HG03025 (cell line): ENCODE data around the gene RSRC1.

Source experiments
- ATAC-seq: cut with Tn5 transposase; IDR thresholded peaks from one replicate; pipeline ENCODE4 v1.9.1; 2021; ENCODE audit warnings: mild to moderate bottlenecking, moderate library complexity; ENCODE audit not compliant: unreplicated experiment, low FRiP score

The RSRC1 gene

DNA sequence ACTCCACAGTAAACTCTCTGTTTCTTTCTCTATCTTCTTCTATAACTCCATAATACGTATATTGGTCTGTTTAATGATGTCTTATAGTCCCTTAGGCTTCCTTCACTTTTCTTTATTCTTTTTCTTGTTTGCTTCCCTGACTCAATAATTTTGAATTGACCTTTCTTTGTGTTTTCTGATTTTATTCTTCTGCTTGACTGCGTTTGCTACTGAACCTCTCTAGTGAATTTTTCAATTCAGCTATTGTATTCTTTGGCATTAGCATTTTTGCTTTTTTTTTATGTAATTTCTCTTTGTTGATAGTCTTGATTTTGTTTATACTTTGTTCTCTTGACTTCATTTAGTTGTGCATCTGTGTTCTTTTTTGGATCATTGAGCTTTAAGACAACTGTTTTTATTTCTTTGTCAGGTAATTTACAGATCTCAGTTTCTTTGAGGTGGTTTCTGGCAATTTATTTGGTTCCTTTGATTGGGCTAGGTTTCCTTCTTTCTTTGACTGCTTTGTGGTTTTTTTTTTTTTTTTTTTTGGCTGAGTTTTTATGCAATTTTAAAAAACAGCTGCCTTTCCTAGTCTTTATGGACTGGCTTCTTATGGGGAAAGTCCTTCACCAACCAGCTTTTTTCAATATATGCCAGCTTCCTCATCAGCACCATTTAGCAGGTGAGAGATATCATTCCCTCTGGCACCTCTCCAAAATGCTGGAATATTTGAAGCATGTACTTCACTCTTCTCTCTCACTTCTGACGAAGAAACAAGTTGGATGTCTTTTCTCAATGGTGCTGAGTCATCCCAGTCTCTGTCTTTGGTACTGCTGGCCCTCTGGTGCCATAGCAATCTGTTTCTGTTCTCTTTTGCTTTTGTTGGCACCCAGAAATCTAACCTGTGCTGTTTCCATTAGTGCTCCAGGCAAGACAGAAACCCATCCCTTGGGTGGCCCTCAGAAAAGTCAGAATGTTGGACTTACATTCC is 17.6 kb downstream of the RSRC1 start:
- ATAC-seq = no peak

DNA sequence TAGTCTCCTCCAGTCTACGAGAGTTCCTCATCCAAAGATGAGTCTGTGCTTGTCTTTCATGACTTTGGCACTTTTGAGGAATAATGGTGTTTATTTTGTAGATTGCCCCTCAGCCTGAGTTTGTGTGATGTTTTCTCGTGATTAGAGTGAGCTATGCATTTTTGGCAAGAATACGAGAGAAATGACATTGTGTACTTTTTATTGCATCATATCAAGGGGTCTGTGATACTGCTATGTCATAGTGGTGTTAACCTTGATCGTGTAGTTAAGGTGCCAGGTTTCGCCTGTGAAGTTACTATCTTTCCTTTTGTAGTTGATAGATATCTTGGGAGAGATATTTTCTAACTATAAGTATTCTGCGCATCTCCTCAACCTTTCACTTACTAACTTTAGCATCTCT is 18.9 kb downstream of the RSRC1 start:
- no peak for ATAC-seq

DNA sequence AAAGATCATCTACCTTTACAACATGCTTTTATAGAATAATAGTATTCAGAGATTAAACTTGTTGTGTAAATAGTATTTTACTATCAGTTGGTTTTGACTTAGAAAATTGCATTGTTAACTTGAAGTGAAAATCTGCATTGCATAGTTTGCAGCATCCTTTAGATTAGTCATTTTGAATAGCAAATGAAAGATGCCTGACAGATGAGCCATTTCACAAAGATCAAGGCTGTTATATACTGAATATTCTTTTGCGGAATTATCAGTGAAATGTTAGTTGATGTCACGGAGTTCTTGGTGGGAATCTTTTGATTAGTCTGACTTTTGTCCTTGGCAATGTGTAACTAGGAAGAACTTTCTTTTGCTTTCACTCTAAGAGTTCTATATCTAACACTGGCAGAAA is 24.5 kb downstream of the RSRC1 start:
- no peak for ATAC-seq

DNA sequence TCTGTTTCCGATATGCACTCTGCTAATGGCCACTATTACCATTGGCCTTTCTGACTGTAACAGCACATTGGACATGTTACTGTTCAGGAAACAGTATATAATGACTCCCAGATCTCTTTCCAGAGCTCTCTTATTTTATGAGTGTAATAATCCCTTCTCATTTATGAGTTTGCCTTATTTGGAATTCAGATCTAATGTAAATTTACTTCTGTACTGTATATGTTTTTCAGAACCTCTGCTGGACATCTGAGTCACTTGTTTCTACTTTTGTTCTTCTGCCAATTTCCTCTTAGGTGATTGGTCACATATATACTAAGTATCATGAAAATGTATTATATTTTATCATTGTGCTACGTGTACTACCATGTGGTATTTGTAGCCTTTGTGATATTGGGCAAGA is 30.5 kb downstream of the RSRC1 start:
- no peak for ATAC-seq

DNA sequence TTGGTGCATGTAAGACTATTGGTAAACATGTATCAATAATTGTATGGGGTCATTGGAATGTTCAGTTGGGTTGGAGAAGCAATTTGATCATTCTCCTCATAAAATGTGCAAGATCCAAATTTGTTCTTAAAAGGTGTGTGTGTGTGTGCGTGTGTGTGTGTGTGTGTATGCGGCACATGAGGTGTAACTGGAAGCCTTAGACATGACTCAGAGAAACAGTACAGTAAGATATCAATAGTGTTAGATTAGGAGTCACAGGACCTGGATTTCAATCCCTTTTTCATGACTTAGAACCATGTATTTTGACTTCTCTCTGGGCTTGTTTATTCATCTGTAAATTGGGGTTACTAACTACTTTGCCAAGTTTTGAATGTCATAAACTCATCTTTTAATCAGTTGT is 38.3 kb downstream of the RSRC1 start:
- no peak for ATAC-seq

DNA sequence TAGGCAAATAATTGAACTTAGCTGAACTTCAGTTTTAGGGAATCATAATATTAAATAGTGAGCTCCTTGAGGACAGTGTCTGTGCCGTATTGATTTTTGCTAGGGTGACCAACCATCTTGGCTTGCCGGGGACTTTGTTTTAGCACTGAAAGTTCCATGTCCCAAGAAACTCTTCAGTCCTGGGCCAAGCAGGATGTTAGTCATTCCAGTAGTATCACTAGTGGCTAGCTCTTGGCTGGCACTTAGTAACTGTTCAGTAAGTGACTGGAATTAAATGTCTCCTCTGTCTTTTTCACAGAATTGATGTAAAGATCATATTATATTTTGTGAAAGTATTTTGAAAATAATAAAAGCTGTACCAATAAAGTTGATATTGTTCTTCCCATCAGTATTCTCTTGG is 42.3 kb downstream of the RSRC1 start:
- no peak for ATAC-seq

DNA sequence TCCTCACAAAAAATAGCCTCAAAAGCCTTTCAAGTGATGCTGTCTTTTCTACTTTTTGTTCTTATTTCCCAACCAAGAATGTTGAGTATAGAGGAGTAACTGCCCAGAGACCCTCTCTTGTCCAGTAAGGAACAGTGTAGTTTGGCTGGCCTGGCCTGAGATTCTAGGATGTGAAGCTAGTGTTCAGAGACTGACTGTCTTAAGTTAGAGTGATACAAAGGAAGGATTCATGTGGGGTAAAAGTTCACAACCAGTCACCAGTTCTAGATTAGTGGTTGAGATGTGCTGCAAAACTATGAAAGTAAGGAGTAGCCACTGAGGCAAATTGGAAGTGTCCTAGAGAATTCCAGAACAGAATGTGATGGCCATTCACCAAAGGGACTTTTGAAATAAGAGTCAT is 49.1 kb downstream of the RSRC1 start:
- no peak for ATAC-seq

DNA sequence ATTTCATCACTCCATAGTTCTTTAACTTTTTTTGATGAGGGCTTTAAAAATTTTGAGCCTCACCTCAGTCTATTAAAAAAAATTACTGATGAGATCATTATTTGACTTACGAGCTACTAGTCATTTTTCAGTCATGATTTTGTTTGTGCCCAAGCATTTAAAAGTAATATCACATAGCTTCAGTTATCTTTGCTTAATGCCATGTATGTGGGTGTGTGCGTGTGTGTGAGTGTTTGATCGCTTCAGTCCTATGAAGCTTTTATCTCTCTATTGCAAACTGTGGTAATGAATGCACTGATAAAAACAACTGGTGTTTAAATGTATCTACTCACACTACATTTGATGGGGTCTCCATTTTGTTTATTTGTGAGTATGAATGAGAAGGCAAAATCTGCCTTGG is 49.8 kb downstream of the RSRC1 start:
- ATAC-seq = no peak

DNA sequence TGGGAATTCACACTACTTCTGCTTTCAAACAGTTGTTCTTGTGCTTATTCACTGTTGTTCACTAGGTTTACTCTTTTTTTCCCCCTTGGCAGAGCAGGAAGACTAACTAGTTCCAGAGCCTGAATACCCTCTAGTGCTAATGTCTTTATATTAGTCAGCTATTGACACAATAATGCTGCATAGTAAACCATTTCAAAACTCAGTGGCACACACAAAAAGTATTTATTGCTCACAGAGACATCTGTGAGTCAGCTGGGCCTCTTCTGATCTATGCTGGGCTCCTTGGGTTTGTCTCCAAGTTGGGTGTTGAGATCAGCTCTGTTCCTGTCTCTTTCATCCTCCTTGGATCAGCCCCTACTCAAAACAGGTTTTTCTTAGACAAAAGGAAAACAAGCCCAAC is 51.1 kb downstream of the RSRC1 start:
- no peak for ATAC-seq

DNA sequence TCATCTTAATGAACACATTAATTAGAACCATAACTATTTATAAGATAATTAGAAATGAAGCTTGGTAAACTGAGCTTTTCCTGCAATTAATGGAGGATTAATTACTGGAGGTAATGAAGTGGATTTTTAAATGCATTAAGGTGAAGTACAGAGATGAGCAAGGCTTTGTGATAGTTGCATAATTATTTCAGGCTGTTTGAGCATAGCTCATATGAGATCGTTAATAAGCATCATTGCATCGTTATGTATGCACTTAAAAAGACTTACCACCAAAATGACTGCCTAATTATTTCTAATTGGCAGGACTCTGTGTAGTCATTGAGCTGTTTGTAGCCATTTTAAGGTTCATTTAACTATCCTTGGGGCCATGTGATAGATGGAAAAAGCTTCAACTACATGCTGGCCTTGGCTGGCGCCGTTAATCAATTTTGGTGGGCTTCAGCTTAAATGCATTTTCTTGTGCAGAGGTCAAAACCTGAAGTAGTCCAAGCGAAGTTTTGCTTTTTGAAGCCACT is 55.3 kb downstream of the RSRC1 start:
- ATAC-seq = no peak

DNA sequence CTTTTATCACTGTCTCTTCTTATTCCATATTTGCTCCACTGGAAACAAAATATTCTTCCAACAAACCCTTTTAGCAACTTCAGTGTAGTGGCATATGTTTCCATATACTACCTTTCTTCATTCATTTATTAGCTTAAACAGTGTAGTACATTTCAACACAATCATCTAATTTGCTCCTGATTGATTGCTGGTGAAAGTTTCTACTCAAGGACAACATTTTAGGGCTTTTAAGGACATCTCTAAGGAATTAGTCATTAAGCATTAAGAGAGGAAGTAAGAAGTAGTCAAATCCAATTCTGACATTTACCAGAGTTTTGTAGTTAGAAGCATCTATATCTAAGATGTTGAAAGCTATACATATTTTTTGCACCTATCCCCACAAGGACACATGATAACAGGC is 55.8 kb downstream of the RSRC1 start:
- no peak for ATAC-seq

DNA sequence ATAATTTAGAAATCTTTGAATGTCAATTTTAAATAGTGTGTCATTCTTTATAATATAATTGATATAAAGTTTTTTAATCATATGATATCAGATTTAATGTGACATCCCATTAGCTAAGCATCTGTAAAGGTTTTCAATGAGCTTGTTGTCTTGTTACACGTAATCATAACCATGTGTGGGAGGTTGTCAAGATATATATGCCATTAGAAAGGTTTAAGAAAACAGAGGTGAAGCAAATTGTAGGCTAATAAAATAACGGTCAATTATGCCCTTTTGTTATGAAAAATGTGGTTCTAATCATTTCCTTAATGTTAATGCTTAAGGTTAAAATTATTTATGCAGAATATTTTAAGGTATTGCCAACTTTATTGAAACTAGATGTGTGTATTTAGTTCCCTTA is 56.3 kb downstream of the RSRC1 start:
- ATAC-seq = no peak

DNA sequence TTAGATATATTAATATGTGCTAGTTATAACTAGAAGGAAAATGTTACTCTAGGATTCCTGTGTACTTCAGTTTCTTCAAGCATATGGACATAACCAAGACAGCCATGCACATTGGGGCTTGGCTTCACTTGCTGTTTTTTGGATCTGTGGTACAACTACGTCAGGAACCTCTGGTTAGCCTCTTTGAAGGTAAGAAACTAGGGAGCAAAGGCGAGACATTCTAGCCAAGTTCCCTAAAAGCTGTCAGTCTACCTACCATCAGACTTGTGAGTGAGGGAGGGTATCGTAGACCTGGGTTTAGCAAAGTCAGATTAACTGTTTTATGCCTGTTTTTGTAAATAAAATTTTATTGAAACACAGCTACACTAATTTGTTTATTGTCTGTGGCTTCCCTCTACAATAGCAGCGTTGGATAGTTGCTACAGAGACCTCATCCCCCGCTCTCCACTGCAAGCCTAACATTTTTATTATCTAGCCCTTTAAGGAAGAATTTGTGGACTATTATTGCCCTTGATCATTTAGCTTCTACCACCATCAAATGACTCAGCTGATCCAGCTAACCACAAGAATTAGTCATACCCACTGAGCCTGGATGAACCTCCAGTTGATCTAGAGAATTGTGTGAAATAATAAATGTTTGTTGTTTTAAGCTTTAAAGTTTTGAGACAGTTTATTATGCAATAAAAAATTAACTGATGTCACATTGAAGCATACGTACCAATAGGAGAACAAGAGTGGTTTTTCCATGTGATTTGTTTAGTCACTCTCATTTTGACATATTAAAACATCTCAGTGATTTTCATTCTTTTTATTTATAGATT is 58.1 kb downstream of the RSRC1 start:
- ATAC-seq = no peak

DNA sequence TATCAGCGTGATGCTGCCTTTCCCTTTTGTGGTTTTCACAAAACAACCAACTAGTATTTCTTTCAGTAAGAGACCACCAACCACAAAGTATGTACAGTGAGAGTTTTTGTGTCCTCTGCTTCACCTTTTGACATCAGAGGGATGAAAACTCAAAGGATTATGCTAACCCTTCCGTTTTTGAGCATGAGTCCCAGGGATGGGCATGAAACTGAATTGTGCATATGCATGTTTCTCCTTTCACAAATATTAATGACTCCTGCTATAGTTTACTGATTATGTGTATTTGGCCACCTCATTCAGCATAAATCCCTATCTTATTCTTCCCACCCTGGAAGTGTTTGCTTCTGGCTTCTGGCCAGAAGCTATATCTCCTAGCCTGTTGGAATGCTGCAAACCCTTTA is 59.2 kb downstream of the RSRC1 start:
- no peak for ATAC-seq

DNA sequence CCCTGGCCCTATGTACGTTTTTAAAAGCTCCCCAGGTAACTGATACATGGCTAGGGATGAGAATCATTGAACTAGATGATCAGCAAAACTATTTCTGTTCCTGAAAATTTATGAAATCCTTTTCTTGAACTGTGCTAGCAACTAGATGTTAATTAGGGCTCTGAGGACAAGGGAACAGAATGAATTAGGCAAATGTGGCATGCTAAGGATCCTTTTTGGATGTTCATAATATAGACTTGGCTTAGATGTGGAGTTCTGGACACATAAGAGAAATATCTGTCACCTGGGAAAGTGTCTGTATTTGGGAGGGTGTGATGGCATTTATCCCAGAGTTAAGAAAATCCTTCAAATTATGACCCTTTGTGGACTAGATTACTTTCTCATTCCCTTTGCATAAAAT is 71.2 kb downstream of the RSRC1 start:
- ATAC-seq = no peak

DNA sequence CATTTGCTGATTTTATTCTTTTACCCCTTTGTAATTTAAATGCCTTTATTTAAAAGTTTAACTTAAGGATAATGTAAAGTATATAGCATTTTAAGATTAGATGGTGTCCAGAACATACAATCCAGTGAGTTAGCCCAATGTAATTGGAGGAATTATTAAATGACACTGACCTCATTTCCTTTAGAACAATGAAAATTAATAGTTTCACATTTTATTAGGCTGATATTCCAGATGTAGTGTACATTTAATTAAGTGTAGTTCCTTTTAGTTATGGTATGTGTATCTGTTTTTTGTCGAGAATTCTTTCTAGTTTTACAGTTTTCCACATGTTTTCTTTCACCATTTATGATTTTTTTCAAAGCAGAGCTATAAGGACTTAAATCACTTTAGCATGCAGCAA is 75.8 kb downstream of the RSRC1 start:
- no peak for ATAC-seq

DNA sequence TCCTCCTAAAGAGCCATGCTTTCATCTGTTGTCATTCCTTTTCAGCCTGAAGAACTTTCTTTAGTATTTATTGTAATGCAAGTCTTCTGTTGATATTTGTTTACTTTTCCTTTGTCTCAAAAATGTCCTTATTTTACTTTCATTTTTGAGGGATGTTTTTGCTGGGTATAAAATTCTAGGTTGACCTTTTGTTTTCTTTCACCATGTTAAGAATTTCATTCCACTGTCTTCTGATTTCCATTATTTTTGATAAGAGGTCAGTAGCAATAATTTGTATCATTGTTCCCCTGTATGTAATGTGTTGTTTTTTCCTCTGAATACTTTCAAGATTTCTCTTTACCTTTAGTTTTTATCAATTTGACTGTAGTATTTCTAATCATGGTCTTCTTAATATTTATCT is 91.1 kb downstream of the RSRC1 start:
- ATAC-seq = no peak

DNA sequence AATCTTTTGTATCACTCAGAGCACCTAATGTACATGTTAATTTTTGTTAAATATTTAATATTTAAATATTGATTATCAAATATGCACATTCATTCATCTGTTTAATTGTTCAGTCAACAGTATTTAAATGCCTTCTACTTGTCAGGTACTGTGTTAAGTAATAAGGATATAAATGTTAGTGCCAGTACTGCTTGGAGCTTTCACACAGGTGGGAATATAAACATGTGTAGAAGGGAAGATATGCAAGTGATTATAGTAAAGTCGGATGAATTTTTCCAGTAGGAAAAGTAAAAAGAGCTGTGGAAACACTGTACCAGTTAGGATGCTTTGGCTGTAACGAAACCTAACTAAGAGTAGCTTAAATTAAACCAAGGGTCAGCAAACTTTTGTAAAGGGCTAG is 95.4 kb downstream of the RSRC1 start:
- ATAC-seq = no peak

DNA sequence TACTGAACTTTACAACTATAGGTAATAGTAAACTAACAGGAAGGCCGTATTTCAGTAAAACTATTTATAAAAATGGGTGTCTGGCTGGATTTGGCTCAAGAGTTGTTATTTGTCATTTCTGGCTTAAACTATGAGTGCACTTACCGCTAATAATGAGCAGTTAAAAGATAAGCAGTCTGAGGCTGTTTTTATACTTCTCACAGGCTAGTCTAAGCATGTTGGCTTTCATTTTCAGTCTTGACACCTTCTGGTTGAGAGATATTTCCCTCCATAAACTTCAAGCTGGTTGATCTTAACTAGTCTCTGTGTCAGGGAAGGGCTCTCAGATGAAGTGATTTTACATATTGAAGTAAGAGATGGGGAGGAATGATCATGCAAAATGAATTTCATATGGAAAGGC is 96.1 kb downstream of the RSRC1 start:
- ATAC-seq = no peak

DNA sequence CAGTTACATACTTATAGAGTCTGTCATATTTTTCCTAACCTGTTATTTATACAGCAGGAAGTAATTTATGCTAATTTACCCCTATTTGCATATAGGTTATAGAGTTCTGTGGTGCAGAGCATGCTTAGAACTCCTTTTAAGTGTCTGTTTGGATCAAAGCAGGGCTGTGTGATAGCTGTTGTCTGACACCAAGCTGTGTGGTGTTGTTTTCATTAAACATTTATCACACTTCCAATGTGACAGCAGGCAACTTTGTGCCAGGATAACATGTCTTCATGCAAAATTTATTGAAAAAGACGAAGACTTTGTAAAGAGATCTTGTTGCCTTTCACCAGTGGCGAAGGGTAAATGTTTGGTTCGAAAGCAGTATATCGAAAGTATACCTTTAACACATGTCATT is 100.2 kb downstream of the RSRC1 start:
- ATAC-seq = no peak

DNA sequence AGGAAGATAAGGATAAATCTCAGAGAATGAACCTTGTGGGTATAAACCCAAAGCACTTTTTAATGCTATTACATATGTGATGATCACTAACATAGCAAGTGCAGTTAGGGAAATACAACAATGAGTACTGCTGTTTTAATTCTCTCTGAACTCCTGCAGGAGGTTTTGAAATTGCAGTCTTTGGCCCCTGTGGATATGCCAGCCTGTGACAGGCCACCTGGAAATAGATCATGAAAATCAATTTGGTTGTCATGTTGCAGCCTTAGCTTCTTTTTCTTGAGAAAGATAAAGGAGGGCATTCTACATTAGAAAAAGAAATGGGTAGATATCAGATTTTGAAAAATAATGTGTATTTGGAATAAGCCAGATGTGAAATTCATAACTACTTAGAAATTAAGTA is 103.6 kb downstream of the RSRC1 start:
- ATAC-seq = no peak

DNA sequence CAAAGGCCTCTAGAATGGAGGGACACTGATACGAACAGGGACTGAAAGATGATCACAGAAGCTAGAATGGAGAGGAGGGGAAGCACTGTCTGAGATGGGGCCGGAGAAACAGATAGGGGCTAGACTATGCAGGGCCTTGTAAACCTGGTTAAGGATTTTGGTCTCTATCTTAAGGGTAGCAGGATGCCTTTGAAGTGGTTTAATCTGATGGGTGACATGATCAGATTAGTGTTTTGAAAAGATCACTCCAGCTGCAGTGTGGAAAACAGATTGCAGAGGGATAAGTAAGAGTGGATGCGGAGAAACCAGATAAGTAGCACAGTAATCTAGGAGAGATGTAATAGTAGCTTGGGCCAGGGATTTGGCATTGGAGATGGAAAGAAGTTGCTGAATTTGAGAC is 108.1 kb downstream of the RSRC1 start:
- no peak for ATAC-seq
